Mesodermal cell (in vitro differentiated cells): Measurements from ENCODE around the gene CLP1.
"Not testable (repeated sequence)": the region's sequence is repeated elsewhere in the genome, so short reads cannot be mapped to it uniquely, and the experiment has no call there.

Experiments
- H3K27ac ChIP-seq: 2 replicates; pipeline ENCODE4 v1.7.0; 2013; ENCODE audit warnings: mild to moderate bottlenecking, low read depth, low read length, moderate library complexity; ENCODE audit not compliant: severe bottlenecking
- H3K36me3 ChIP-seq: 2 replicates; pipeline ENCODE4 v1.7.1; 2013; ENCODE audit warnings: mild to moderate bottlenecking, low read length, moderate library complexity; ENCODE audit not compliant: control insufficient read depth, insufficient read depth
- H3K4me1 ChIP-seq: one replicate; pipeline ENCODE4 v1.7.1; 2013; ENCODE audit warnings: mild to moderate bottlenecking, low read length; ENCODE audit not compliant: insufficient read depth, control insufficient read depth, poor library complexity, severe bottlenecking
- H3K4me3 ChIP-seq: 2 replicates; pipeline ENCODE4 v1.7.0; 2013; ENCODE audit warnings: low read length, control low read depth, mild to moderate bottlenecking; ENCODE audit not compliant: insufficient read depth, poor library complexity, severe bottlenecking; ENCODE audit errors: extremely low read depth
- H3K9me3 ChIP-seq: 2 replicates; pipeline ENCODE4 v1.7.1; 2013; ENCODE audit warnings: mild to moderate bottlenecking, low read length, moderate library complexity; ENCODE audit not compliant: control insufficient read depth
- WGBS, 2 experiments: methylation state at CpG; one replicate each; pipeline ENCODE4 v1.1.5; 2013; ENCODE audit warnings: missing lambda C conversion rate in 2 of 2; ENCODE audit not compliant: insufficient coverage in 2 of 2; 5-methylcytosine and 5-hydroxymethylcytosine counted together

The CLP1 gene

DNA sequence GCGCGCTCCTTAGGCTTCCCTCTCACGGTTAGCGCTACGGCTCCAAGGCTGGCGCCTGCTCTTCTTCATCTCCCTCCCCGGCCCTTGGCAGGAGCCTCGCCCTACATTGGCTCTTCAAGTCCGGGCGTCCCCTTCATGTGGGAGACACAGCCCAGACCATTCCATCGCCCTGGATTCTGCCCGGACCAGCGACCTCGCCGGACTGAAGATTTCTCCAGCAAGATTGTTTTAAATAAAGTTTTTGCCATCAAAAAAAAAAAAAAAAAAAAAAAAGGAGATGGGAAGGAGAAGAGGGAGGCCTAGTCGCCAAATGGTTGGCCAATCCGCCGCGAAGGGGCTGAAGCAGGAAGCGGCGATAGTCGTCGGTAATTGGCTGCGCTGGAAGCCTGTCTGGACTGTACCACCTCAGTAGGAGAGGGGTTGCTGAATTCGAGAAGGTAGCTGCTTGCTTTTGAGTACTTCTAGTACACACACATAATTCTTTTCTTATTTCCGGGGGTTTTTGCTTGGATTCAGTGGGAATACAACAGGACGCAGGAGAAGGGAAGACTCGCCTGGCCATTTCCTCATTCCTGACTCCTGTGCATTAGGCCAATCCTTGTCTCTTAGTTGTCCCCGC lies 9.7 kb downstream of the CLP1 start:
- peak overlapping the region; percentile 100 for H3K27ac ChIP-seq
- no peaks in the 10 kb centered on the region for H3K9me3 ChIP-seq
- peaks cover 7% of the 10 kb centered on the region for H3K4me1 ChIP-seq
- peaks cover 28% of the 10 kb centered on the region for H3K36me3 ChIP-seq
- H3K4me3 ChIP-seq = peak overlapping the region; percentile 99
- 0 to 1% methylated on average over 15 to 23 of the region's 29 CpGs for WGBS, 2 experiments

- 0% methylated on average over 73 to 95 of the region's 96 CpGs for WGBS, 2 experiments
- Histone ChIP-seq H3K36me3 (peaks cover 28% of the 10 kb centered on the region), H3K4me1 (peaks cover 7% of the 10 kb centered on the region)
These were observed 10.3 kb downstream of the CLP1 start, which contains the start of gene ZDHHC5 for GRCh38 chr11:57667736-57668433. Gene ZDHHC5, plus strand, starts transcription at chr11:57668114. Its CDS starts 4,977 bp downstream, at chr11:57673091.

GRCh38 chr11:57668434-57668782 lies 10.8 kb downstream of the CLP1 start:
- H3K36me3 ChIP-seq = peaks cover 32% of the 10 kb centered on the region
- H3K4me1 ChIP-seq = peaks cover 7% of the 10 kb centered on the region
- H3K4me3 ChIP-seq = peak overlapping the region; percentile 99
- H3K9me3 ChIP-seq = no peaks in the 10 kb centered on the region
- WGBS, 2 experiments = 0% methylated on average over 21 to 26 of the region's 31 CpGs
- peak overlapping the region; percentile 100 for H3K27ac ChIP-seq

More at GRCh38 chr11:57667736-57668433, 10.3 kb downstream of the CLP1 start, which contains the start of gene ZDHHC5:
- peak within 1 kb of the TSS; percentile 100 for H3K27ac ChIP-seq
- H3K4me3 ChIP-seq = peak within 1 kb of the TSS; percentile 99
- H3K9me3 ChIP-seq = no peaks in the 10 kb centered on the region

- H3K4me1 ChIP-seq = peaks cover 6% of the 10 kb centered on the region
- no peaks in the 10 kb centered on the region for H3K9me3 ChIP-seq
- no peak overlapping the region for H3K4me3 ChIP-seq
- H3K36me3 ChIP-seq = peaks cover 80% of the 10 kb centered on the region
- no peak overlapping the region for H3K27ac ChIP-seq
These were observed 16.7 kb downstream of the CLP1 start for GRCh38 chr11:57674251-57674650.

DNA sequence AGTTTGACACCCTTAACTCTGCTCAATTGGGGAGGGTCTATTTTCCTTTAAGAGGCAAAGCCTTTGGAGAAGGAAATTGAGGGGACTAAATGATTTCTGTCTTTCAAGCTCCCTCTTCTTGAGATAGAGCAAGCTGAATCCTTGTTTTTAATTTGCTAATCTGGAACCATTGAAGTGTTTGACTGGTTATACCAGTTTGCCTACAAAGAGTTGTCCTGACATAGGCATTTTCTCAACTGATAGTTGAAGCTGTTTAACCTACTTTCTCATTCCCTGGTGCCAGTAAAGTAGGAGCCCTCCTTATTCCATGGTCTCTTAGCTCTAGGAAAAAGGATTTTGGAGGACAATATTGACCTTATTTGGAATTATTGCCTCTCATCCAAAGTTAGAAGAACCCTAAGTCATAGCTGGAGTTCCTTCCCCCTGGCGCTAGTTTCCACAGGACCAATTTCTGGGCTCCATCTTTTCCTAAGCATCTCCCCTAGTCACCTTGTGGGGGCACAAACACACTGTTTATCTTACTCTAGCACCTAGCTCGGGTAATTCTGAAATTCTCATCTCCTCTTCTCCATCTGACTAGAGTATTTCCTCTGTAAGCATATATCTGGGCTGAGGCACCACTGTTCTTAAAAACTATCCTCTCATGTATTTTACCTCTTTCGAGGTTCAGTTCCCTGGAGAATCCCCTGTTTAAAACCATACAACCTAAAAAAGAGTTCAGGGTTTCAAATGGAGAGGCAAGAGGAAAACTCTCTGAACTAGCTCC lies 17.8 kb downstream of the CLP1 start:
- Histone ChIP-seq H3K9me3 (no peaks in the 10 kb centered on the region), H3K36me3 (peaks cover 82% of the 10 kb centered on the region)
- 93 to 100% methylated on average over 2 of the region's 3 CpGs for WGBS, 2 experiments

DNA sequence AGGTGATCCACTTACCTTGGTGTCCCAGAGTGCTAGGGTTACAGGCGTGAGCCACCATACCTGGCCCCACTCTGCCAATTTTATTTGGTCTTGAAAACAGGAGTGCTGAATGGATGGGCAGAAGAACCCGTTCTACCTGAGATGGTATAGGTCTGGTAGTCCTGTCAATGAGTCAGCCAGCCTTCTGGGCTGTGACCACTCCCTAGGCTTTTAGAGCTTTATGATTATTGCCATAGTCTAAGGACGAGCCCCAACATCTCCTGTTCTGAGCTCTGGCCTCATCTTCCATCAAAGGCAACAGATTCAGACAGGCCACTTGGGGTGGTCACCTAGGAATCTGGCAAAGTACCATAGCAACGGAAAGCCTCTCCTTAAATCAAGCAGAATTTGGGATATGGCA lies 21.8 kb downstream of the CLP1 start:
- H3K4me1 ChIP-seq = peaks cover 5% of the 10 kb centered on the region
- WGBS, 2 experiments = 93 to 98% methylated on average over 3 to 4 of the region's 4 CpGs
- no peak overlapping the region for H3K27ac ChIP-seq
- no peak overlapping the region for H3K4me3 ChIP-seq
- H3K36me3 ChIP-seq = peaks cover 83% of the 10 kb centered on the region
- H3K9me3 ChIP-seq = no peaks in the 10 kb centered on the region

More for the DNA sequence above, 17.8 kb downstream of the CLP1 start:
- no peak overlapping the region for H3K27ac ChIP-seq
- no peak overlapping the region for H3K4me3 ChIP-seq
- H3K4me1 ChIP-seq = peaks cover 2% of the 10 kb centered on the region

DNA sequence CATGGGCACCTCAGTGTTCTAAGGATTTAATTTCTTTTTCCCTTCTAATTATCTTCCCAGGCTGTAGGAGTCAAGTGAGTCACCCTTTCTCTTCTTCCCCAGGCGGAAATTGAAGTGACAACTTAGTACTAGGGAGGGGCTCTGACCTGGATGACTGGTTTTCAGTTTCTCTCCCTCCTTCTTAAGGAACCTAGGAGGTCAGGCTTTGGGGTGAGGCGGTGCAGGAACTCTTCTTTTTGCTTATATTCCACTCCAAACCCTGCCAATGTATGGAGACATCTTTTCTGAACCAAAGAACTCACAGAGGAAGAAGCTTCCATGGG lies 23.0 kb downstream of the CLP1 start:
- Histone ChIP-seq H3K4me3 (no peak overlapping the region), H3K36me3 (peaks cover 83% of the 10 kb centered on the region), H3K4me1 (peaks cover 5% of the 10 kb centered on the region), H3K27ac (peak overlapping the region; percentile 26), H3K9me3 (no peaks in the 10 kb centered on the region)
- WGBS, 2 experiments = no CpG with 5 or more reads among the region's 2 CpGs

- Histone ChIP-seq H3K9me3 (no peaks in the 10 kb centered on the region), H3K27ac (no peak overlapping the region), H3K36me3 (peaks cover 83% of the 10 kb centered on the region), H3K4me3 (no peak overlapping the region), H3K4me1 (peaks cover 5% of the 10 kb centered on the region)
- no CpG with 5 or more reads among the region's 1 CpG for WGBS, 2 experiments
These were observed 23.6 kb downstream of the CLP1 start for GRCh38 chr11:57681168-57681567.

- not testable (repeated sequence) for H3K4me3 ChIP-seq, H3K9me3 ChIP-seq, H3K4me1 ChIP-seq, H3K27ac ChIP-seq
- WGBS, 2 experiments = 90 to 100% methylated on average over 3 to 4 of the region's 5 CpGs
- H3K36me3 ChIP-seq = peaks cover 93% of the 10 kb centered on the region
These were observed 32.9 kb downstream of the CLP1 start for GRCh38 chr11:57690474-57690873.

GRCh38 chr11:57698843-57699365 lies 41.3 kb downstream of the CLP1 start:
- Histone ChIP-seq H3K4me1 (no peaks in the 10 kb centered on the region), H3K36me3 (peaks cover 87% of the 10 kb centered on the region), H3K4me3 (no peak overlapping the region), H3K27ac (no peak overlapping the region), H3K9me3 (no peaks in the 10 kb centered on the region)
- 95 to 96% methylated on average over 16 to 17 of the region's 18 CpGs for WGBS, 2 experiments
